ENCODE measurements around the gene ENOSF1.

DNA sequence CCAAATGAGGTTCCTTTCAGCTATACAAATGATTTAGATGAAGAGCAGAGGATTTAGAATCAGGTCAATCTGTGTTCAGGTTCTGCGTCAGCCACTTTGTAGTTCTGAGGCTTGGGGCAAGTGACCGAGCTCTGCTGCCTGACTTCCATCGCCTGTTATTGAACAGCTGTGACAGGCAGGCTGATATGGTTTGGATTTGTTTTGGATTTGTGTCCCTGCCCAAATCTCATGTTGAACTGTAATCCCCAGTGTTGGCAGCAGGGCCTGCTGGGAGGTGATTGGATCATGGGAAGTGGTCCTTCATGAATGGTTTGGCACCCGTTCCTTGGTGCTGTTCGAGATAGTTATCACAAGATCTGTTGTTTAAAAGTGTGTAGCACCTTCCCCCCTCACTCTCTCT is 36.4 kb downstream of the ENOSF1 start:
- TF ChIP-seq ZNF274 (IDR thresholded peaks at IDR 0.05; ENCODE audit: low read depth, low read length) (no peak), YY1 (IDR thresholded peaks at IDR 0.05; ENCODE audit: insufficient read depth, insufficient read length) (no peak), SUZ12 (IDR thresholded peaks at IDR 0.05; ENCODE audit: extremely low read depth, insufficient read depth, insufficient read length) (no peak)
